RWPE1 (cell line): ENCODE results near the gene TSC22D2.

Experiments used
- CTCF ChIA-PET: fragments of 350-600 bp; sonication (Branson Sonifier 250); formaldehyde crosslinking; extraction: SDS; loops from one replicate; lab custom pipeline; 2021; lab: Yijun Ruan, JAX
- POLR2A ChIA-PET: fragments of 400-600 bp; formaldehyde crosslinking; extraction: SDS; loops from one replicate; lab custom pipeline; 2020; ENCODE audit warnings: antibody characterized with exemption; ENCODE audit not compliant: low non-redundant PET; lab: Yijun Ruan, JAX
- DNase-seq: peaks from one replicate; pipeline ENCODE4 v3.0.0; 2012; ENCODE audit warnings: low spot score
- H3K27ac ChIP-seq: fragments of 450-650 bp; 2 replicates; pipeline ENCODE4 v1.5.1; 2017
- TF ChIP-seq, protein P1 (sequence below): fragments of 450-650 bp; conservative IDR thresholded peaks from 2 replicates; pipeline ENCODE4 v1.5.1; 2017; ENCODE audit warnings: low read depth, mild to moderate bottlenecking

TSC22D2 gene

GRCh38 chr3:150461399-150461798, 53.3 kb downstream of the TSC22D2 start:
- CTCF ChIA-PET: interaction anchor here (0.6 kb wide), 1 partner anchor 478 kb away, joined by 3 read pairs; no protein-coding TSS in a partner anchor
- H3K27ac ChIP-seq: no peak overlapping the region
- TF ChIP-seq, protein P1, sequence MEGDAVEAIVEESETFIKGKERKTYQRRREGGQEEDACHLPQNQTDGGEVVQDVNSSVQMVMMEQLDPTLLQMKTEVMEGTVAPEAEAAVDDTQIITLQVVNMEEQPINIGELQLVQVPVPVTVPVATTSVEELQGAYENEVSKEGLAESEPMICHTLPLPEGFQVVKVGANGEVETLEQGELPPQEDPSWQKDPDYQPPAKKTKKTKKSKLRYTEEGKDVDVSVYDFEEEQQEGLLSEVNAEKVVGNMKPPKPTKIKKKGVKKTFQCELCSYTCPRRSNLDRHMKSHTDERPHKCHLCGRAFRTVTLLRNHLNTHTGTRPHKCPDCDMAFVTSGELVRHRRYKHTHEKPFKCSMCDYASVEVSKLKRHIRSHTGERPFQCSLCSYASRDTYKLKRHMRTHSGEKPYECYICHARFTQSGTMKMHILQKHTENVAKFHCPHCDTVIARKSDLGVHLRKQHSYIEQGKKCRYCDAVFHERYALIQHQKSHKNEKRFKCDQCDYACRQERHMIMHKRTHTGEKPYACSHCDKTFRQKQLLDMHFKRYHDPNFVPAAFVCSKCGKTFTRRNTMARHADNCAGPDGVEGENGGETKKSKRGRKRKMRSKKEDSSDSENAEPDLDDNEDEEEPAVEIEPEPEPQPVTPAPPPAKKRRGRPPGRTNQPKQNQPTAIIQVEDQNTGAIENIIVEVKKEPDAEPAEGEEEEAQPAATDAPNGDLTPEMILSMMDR: no peak
- POLR2A ChIA-PET: no interaction called here
- DNase-seq: no peak

DNA sequence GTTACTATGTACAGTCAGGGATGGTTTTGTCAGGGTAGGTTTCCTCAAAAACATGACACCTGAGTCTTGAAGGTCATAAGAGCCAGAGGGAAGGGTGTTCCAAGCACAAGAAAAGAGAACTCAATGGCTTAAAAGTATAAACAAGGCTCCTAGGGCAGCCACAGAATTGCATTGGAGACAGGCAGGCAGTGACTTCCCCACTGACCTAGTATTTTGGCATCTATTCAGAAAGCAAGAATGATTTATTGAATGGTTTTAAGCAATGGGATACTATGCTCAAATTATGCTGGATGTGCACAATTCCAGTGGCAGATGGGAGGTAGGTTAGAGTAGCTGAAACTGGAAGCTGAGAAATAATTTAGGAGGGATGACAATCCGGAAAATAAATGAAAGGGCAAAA, 54.0 kb downstream of the TSC22D2 start:
- no peak for DNase-seq
- TF ChIP-seq, protein P1: no peak
- CTCF ChIA-PET: interaction anchor here (0.6 kb wide), 2 partner anchors 23 to 478 kb away, joined by 3 to 5 read pairs; no protein-coding TSS in a partner anchor
- POLR2A ChIA-PET: no interaction called here
- H3K27ac ChIP-seq: no peak overlapping the region

DNA sequence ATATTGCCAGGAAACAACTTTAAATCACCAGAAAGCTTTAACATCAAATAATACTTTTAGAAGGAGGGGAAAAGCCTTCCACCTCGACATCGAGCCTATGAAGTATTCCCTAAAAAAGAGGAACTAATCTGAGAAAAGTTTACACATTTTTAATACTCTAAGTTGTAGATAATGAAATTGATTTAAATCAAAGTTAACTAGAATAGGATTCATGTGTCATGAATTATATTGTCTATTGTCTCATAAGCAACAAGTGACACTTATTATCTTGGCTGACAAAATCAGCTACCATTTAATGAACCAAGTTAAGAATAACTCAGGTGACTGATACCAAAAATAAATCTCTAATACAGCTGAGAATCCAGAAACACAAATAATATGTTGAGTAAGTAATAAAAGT, 56.6 kb downstream of the TSC22D2 start:
- no peak overlapping the region for H3K27ac ChIP-seq
- DNase-seq: no peak
- CTCF ChIA-PET: interaction anchor here (0.6 kb wide), 2 partner anchors 30 to 1439 kb away, joined by 3 read pairs; no protein-coding TSS in a partner anchor
- POLR2A ChIA-PET: no interaction called here
- TF ChIP-seq, protein P1: no peak

GRCh38 chr3:150467381-150467780, 59.3 kb downstream of the TSC22D2 start:
- H3K27ac ChIP-seq: no peak overlapping the region
- no peak for DNase-seq
- TF ChIP-seq, protein P1: no peak
- POLR2A ChIA-PET: no interaction called here
- CTCF ChIA-PET: no interaction called here

DNA sequence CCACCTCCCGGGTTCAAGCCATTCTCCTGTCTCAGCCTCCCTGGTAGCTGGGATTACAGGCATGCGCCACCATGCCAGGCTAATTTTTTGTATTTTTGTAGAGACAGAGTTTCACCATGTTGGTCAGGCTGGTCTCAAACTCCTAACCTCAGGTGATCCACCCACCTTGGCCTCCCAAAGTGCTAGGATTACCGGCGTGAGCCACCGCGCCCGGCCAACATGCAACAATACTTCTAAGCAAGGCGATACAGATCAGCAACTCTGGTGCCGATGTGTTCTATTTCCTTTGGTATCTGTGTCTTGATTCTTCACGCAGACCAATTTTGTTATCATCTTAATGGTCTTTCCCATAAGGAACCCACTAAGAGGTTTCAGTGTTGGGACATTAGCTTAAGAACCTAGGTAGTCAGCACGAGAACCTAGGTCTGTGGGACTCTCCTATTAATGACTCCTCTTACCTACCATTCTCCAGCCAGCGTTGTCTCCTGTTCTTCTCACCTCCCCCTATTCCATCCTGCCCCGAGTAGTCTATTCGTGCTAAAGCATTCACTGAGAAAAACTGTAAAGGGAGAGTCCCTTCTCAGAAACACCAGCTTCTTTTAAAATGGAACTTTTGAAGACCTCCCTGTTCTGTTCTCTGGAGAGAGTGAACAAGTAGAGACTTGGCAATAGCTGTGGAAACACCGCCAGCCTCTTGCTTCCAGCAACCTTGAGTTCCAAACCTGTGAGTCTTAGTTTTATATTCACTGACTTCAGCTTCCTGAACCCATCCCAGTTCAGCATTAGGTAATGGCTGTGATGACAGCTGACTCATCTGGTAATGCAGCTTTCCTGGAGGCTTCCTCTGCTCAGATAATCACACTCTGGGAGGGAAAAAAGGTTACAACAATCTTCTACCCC, 61.2 kb downstream of the TSC22D2 start:
- ChIA-PET CTCF (interaction anchor here (0.6 to 1.0 kb wide), 2 partner anchors 26 to 1944 kb away, joined by 4 read pairs; no protein-coding TSS in a partner anchor), POLR2A (interaction anchor here (1.1 kb wide), 1 partner anchor 60 kb away, joined by 6 read pairs; no protein-coding TSS in a partner anchor)
- TF ChIP-seq, protein P1: no peak
- peak overlapping the region; percentile 95 for H3K27ac ChIP-seq
- peak; percentile 91 for DNase-seq

GRCh38 chr3:150469931-150470740, 62.0 kb downstream of the TSC22D2 start:
- peak overlapping the region; percentile 95 for H3K27ac ChIP-seq
- no peak for DNase-seq
- CTCF ChIA-PET: interaction anchor here (0.6 to 1.0 kb wide), 4 partner anchors 12 to 1838 kb away, joined by 3 to 4 read pairs (median 4); partner anchors contain the start of gene COMMD2
- TF ChIP-seq, protein P1: no peak
- POLR2A ChIA-PET: interaction anchor here (1.1 kb wide), 1 partner anchor 61 kb away, joined by 6 read pairs; no protein-coding TSS in a partner anchor
